OCI-LY7 (cell line): Measurements from ENCODE around the gene ZNF474.

Source experiments
- CTCF ChIP-seq: fragments of 200-600 bp; sonication (generic); conservative IDR thresholded peaks from 2 replicates; pipeline ENCODE4 v1.5.1; 2014; ENCODE audit warnings: mild to moderate bottlenecking, antibody characterized with exemption, low read length, moderate library complexity, mixed read lengths
- EZH2phosphoT487 ChIP-seq: fragments of 200-600 bp; sonication (generic); IDR thresholded peaks from 2 replicates; pipeline ENCODE4 v1.6.1; 2018; ENCODE audit warnings: low read depth, borderline replicate concordance, mild to moderate bottlenecking, mixed run types, antibody characterized with exemption, low read length, moderate library complexity, mixed read lengths

- TF ChIP-seq CTCF (no peak), EZH2phosphoT487 (no peak)
Observed at GRCh38 chr5:122175852-122176251, 46.5 kb downstream of the ZNF474 start.
